GM12891 (cell line): ENCODE data around the gene MDM2.

Source experiments
- POLR2A ChIP-seq: IDR thresholded peaks from 2 replicates; pipeline ENCODE4 v1.6.1; 2011; ENCODE audit warnings: low read depth, low read length, control low read depth
- POLR2AphosphoS5 ChIP-seq: IDR thresholded peaks from 2 replicates; pipeline ENCODE4 v1.6.1; 2011; ENCODE audit warnings: low read depth, low read length, control low read depth
- SPI1 ChIP-seq: IDR thresholded peaks from 2 replicates; pipeline ENCODE4 v1.6.1; 2011; ENCODE audit warnings: low read depth, low read length, control low read depth

- no peak for TF ChIP-seq SPI1
- no peak for TF ChIP-seq POLR2AphosphoS5
- no peak for TF ChIP-seq POLR2A
These were observed 36.6 kb upstream of the MDM2 start for GRCh38 chr12:68771223-68771925.
